GM12878 (cell line): ENCODE results near the gene NUAK1. TPM values are rescaled to one million over a fixed set of nuclear protein-coding genes. Genes with fewer than 3 reads are reported as not detected.

Source experiments
- ATAC-seq: fragments of 200-7000 bp; cut with Tn5 transposase; 3 replicates; pipeline ENCODE4 v1.9.1; 2020; ENCODE audit warnings: mild to moderate bottlenecking, moderate library complexity
- BruUV-seq: library from RNA; stranded (reverse); fragments of 400-500 nt; replicated peaks from 2 replicates; lab custom pipeline; 2021; lab: Mats Ljungman, UMichigan
- CTCF ChIA-PET: fragments of 300-600 bp; sonication (Branson Sonifier 250); formaldehyde crosslinking; extraction: SDS; loops from one replicate; lab custom pipeline; 2021; ENCODE audit warnings: inconsistent platforms; lab: Yijun Ruan, JAX
- POLR2A ChIA-PET: fragments of 350-600 bp; formaldehyde crosslinking; extraction: SDS; loops from one replicate; lab custom pipeline; 2021; ENCODE audit warnings: inconsistent platforms; lab: Charles Lee
- RAD21 ChIA-PET: fragments of 300-600 bp; sonication (Branson Sonifier 250); formaldehyde crosslinking; loops from one replicate; lab custom pipeline; 2023; ENCODE audit warnings: antibody characterized with exemption; ENCODE audit not compliant: unreplicated experiment; lab: Charles Lee
- SMC1A ChIA-PET: fragments of 300-600 bp; sonication (Branson Sonifier 250); formaldehyde crosslinking; loops from one replicate; lab custom pipeline; 2023; ENCODE audit not compliant: unreplicated experiment, uncharacterized antibody; lab: Charles Lee
- DNase-seq: peaks from one replicate; pipeline ENCODE4 v3.0.0-alpha.2; 2011; ENCODE audit warnings: low read depth, low spot score
- FAIRE-seq: peaks from 3 replicates; lab custom pipeline; 2011; peaks lifted over from hg19 to GRCh38; lab: Jason Lieb, UNC
- H2AFZ ChIP-seq: 2 replicates; pipeline ENCODE4 v1.6.0; 2011; ENCODE audit warnings: low read depth, low read length, control low read depth; ENCODE audit not compliant: control insufficient read depth
- H3K27ac ChIP-seq: 2 replicates; pipeline ENCODE4 v1.5.1; 2011; ENCODE audit warnings: control low read depth; ENCODE audit not compliant: control insufficient read depth, insufficient read depth
- H3K27me3 ChIP-seq, 2 experiments: replicated peaks in 1 of 2; 2 replicates each; pipeline versions ENCODE4 v1.6.0 to v1.6.1; 2011; ENCODE audit warnings: low read length in 1 of 2; ENCODE audit not compliant: control insufficient read depth in 2 of 2, insufficient read depth in 2 of 2
- H3K36me3 ChIP-seq, 2 experiments: 2 replicates each; pipeline ENCODE4 v1.5.1; 2011; ENCODE audit warnings: low read length in 1 of 2; ENCODE audit not compliant: control insufficient read depth in 2 of 2, insufficient read depth in 2 of 2
- H3K4me1 ChIP-seq: 2 replicates; pipeline ENCODE4 v1.6.1; 2011; ENCODE audit warnings: mild to moderate bottlenecking, low read length, moderate library complexity, mixed read lengths; ENCODE audit not compliant: control insufficient read depth, insufficient read depth
- H3K4me2 ChIP-seq: 2 replicates; pipeline ENCODE4 v1.6.0; 2011; ENCODE audit warnings: control low read depth; ENCODE audit not compliant: control insufficient read depth, insufficient read depth
- H3K4me3 ChIP-seq: fragments of 200-600 bp; sonication (generic); 2 replicates; pipeline ENCODE4 v1.5.1; 2016
- H3K79me2 ChIP-seq: 2 replicates; pipeline ENCODE4 v1.6.0; 2011; ENCODE audit warnings: low read length; ENCODE audit not compliant: control insufficient read depth, insufficient read depth
- H3K9ac ChIP-seq: 2 replicates; pipeline ENCODE4 v1.8.0; 2011; ENCODE audit warnings: low read length, control low read depth, mixed read lengths; ENCODE audit not compliant: control insufficient read depth, insufficient read depth
- H3K9me3 ChIP-seq: replicated peaks from 3 replicates; pipeline ENCODE4 v1.5.1; 2011; ENCODE audit warnings: mild to moderate bottlenecking, low read length; ENCODE audit not compliant: control insufficient read depth, insufficient read depth
- H4K20me1 ChIP-seq: 2 replicates; pipeline ENCODE4 v1.6.0; 2011; ENCODE audit not compliant: control insufficient read depth, insufficient read depth
- EED ChIP-seq: sonication (generic); IDR thresholded peaks from 2 replicates; pipeline ENCODE4 v1.6.1; 2016; ENCODE audit warnings: antibody characterized with exemption, low read depth
- HDGF ChIP-seq: fragments of 450-650 bp; IDR thresholded peaks from 2 replicates; pipeline ENCODE4 v1.6.1; 2016; ENCODE audit warnings: antibody characterized with exemption
- MLLT1 ChIP-seq: fragments of 450-650 bp; IDR thresholded peaks from 2 replicates; pipeline ENCODE4 v1.6.1; 2016; ENCODE audit warnings: mild to moderate bottlenecking
- MYB ChIP-seq: fragments of 150-350 bp; IDR thresholded peaks from 2 replicates; pipeline ENCODE4 v1.6.1; 2014; ENCODE audit warnings: mild to moderate bottlenecking, low read depth, low read length, borderline replicate concordance
- NFYB ChIP-seq: IDR thresholded peaks from 2 replicates; pipeline ENCODE4 v1.6.1; 2011; ENCODE audit warnings: low read depth, mild to moderate bottlenecking, low read length, improper control_type of control experiment, moderate library complexity; ENCODE audit not compliant: insufficient read depth
- PKNOX1 ChIP-seq: fragments of 450-650 bp; IDR thresholded peaks from 2 replicates; pipeline ENCODE4 v1.6.1; 2016; ENCODE audit warnings: mild to moderate bottlenecking
- POU2F2 ChIP-seq: IDR thresholded peaks from 3 replicates; pipeline ENCODE4 v1.6.1; 2011; ENCODE audit warnings: low read depth, mild to moderate bottlenecking, low read length, borderline replicate concordance
- PRDM15 ChIP-seq: fragments of 450-650 bp; formaldehyde crosslinking; IDR thresholded peaks from 2 replicates; pipeline ENCODE4 v1.4.0; 2020; ENCODE audit warnings: mild to moderate bottlenecking, moderate library complexity
- RAD51 ChIP-seq: fragments of 450-650 bp; IDR thresholded peaks from 2 replicates; pipeline ENCODE4 v1.6.1; 2016; ENCODE audit warnings: moderate library complexity, mild to moderate bottlenecking, inconsistent platforms
- SIX5 ChIP-seq: IDR thresholded peaks from 2 replicates; pipeline ENCODE4 v1.6.1; 2011; ENCODE audit warnings: mild to moderate bottlenecking, low read depth, low read length, moderate library complexity; ENCODE audit not compliant: severe bottlenecking
- TARDBP ChIP-seq: IDR thresholded peaks from 2 replicates; pipeline ENCODE4 v1.6.1; 2016; ENCODE audit warnings: borderline replicate concordance
- TCF7 ChIP-seq: IDR thresholded peaks from 2 replicates; pipeline ENCODE4 v1.6.1; 2014; ENCODE audit warnings: antibody characterized with exemption, borderline replicate concordance
- ZBTB33 ChIP-seq: fragments of 450-650 bp; IDR thresholded peaks from 2 replicates; pipeline ENCODE4 v1.6.1; 2017; ENCODE audit warnings: mild to moderate bottlenecking
- WGBS: methylation state at CpG from one replicate; pipeline ENCODE4 v1.1.6; 2016; ENCODE audit warnings: low lambda C conversion rate; ENCODE audit not compliant: insufficient replicate concordance, insufficient coverage; ENCODE audit errors: missing lambda C conversion rate; 5-methylcytosine and 5-hydroxymethylcytosine counted together
- in situ Hi-C: fragments of 300-500 bp; cut with MboI; formaldehyde crosslinking; loops from 9 replicates; pipeline ENCODE4 v1.14.3; 2018; ENCODE audit warnings: mixed read lengths
- intact Hi-C: fragments of 100-400 bp; cut with micrococcal nuclease; formaldehyde crosslinking; loops from one replicate; pipeline ENCODE4 v1.14.2; 2022; ENCODE audit not compliant: unreplicated experiment
- polyA plus RNA-seq, 11 experiments: library from polyadenylated mRNA; depleted of rRNA in 4 of 11; unstranded in 6 of 11; stranded (reverse) in 5 of 11; fragments of >200 nt; fragmentation: Nextera tagmentation in 4 of 11; fragmentation: Illumina TruSeq in 1 of 11; extraction: Ambion mirVana in 4 of 11; extraction: Trizol in 1 of 11; gene quantifications; 1 replicate in 1 of 11; 2 replicates in 10 of 11; pipeline versions ENCODE4 v1.2.1 to v1.2.3, GENCODE V29; 2011 to 2016; ENCODE audit warnings: inconsistent platforms in 2 of 11, missing spikeins in 2 of 11, low read depth in 1 of 11
- total RNA-seq, 4 experiments: library from RNA; depleted of rRNA in 3 of 4; stranded (reverse); fragments of >200 nt in 3 of 4; fragmentation: Illumina TruSeq in 1 of 4; extraction: Trizol in 1 of 4; gene quantifications; 2 replicates each; pipeline versions ENCODE4 v1.2.1 to v1.2.3, GENCODE V29; 2013 to 2021
- TF ChIP-seq, protein P1 (sequence below): fragments of 450-650 bp; IDR thresholded peaks from 2 replicates; pipeline ENCODE4 v1.6.1; 2014; ENCODE audit warnings: mild to moderate bottlenecking

NUAK1 gene
- total and polyA plus RNA-seq, 10 of the 15 experiments (the other 5 are each of a cell fraction or from before 2014, with no cell fraction given): 0.03 to 0.42 (median 0.08) TPM; not detected in 2

DNA sequence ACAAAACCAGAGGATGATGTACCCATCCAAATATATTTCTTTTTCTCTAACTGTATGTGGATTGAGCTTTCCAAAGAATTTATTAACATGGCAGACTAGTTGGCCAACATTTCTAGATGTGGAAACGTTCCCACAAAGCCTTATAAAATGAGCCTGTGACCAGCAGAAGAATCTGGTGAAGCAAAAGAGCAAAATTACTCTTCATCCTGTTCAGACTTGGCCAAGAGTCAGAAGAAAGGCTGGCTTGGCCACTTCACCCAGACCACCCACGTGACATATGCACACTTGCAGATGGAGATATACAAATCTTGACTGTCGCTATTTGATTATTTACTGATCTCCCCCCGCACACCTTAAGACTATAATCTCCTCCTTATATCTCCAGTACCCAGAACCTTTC, 96.7 kb downstream of the NUAK1 start (continued):
- TF ChIP-seq MYB (no peak), EED (no peak)

- Histone ChIP-seq H4K20me1 (no peaks in the 10 kb centered on the region), H3K9ac (no peak overlapping the region), H3K4me2 (no peak overlapping the region), H3K36me3 (no peaks in the 10 kb centered on the region), H3K27me3 (0 out of 4 replicates have a peak, but pooled peaks cover 0 to 2% of the 10 kb centered on the region in 2 experiments), H3K79me2 (no peaks in the 10 kb centered on the region), H3K27ac (no peak overlapping the region), H3K4me3 (no peak overlapping the region), H3K9me3 (no peaks in the 10 kb centered on the region), H2AFZ (no peak overlapping the region), H3K4me1 (no peaks in the 10 kb centered on the region)
- no peak for FAIRE-seq
- ChIA-PET CTCF (no interaction called here), POLR2A (no interaction called here), RAD21 (no interaction called here), SMC1A (no interaction called here)
- BruUV-seq: no TSS peak
- 42% methylated on average over 6 of the region's 7 CpGs for WGBS
- intact Hi-C loops (no loop called here), in situ Hi-C loops (no loop called here)
- ATAC-seq: no peak
- no peak for DNase-seq
- no peak for TF ChIP-seq PRDM15 (CRISPR knock-in tag)
- no peak for TF ChIP-seq TCF7
- no peak for TF ChIP-seq SIX5
- no peak for TF ChIP-seq TARDBP
- TF ChIP-seq NFYB: no peak
- no peak for TF ChIP-seq MLLT1
- no peak for TF ChIP-seq RAD51
- no peak for TF ChIP-seq POU2F2
- TF ChIP-seq, protein P1, sequence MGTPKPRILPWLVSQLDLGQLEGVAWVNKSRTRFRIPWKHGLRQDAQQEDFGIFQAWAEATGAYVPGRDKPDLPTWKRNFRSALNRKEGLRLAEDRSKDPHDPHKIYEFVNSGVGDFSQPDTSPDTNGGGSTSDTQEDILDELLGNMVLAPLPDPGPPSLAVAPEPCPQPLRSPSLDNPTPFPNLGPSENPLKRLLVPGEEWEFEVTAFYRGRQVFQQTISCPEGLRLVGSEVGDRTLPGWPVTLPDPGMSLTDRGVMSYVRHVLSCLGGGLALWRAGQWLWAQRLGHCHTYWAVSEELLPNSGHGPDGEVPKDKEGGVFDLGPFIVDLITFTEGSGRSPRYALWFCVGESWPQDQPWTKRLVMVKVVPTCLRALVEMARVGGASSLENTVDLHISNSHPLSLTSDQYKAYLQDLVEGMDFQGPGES: no peak
- no peak for TF ChIP-seq ZBTB33
- TF ChIP-seq PKNOX1: no peak
- TF ChIP-seq HDGF: no peak
These were observed 98.2 kb downstream of the NUAK1 start for GRCh38 chr12:106040521-106040920.
